ENCODE measurements around the gene FGB.

The FGB gene

GRCh38 chr4:154562697-154563254 is at the start of gene FGB:
Gene FGB, plus strand, starts transcription at chr4:154563011. Its CDS starts 8 bp downstream, at chr4:154563019.
- no peak for DNase-seq

GRCh38 chr4:154516318-154517029 is 46.3 kb upstream of the FGB start:
- no peak for DNase-seq

GRCh38 chr4:154517591-154517990 is 45.2 kb upstream of the FGB start:
- DNase-seq, result no peak

- no peak for DNase-seq
Observed at GRCh38 chr4:154519214-154519613, 43.6 kb upstream of the FGB start.

- no peak for DNase-seq
Observed at GRCh38 chr4:154521607-154522006, 41.2 kb upstream of the FGB start.

GRCh38 chr4:154526151-154526550 is 36.7 kb upstream of the FGB start:
- DNase-seq, result no peak

GRCh38 chr4:154527308-154527707 is 35.5 kb upstream of the FGB start:
- no peak for DNase-seq

GRCh38 chr4:154528869-154529268 is 33.9 kb upstream of the FGB start:
- no peak for DNase-seq

- no peak for DNase-seq
Observed at GRCh38 chr4:154529728-154530519, 32.9 kb upstream of the FGB start.

- DNase-seq, result no peak
Observed at GRCh38 chr4:154534296-154534695, 28.5 kb upstream of the FGB start.

GRCh38 chr4:154542271-154542879 is 20.4 kb upstream of the FGB start:
- DNase-seq, result no peak

GRCh38 chr4:154545689-154546088 is 17.1 kb upstream of the FGB start:
- DNase-seq, result no peak

- DNase-seq, result peak; percentile 92
Observed at GRCh38 chr4:154549894-154550790, 12.7 kb upstream of the FGB start, which contains the start of gene PLRG1. Gene PLRG1, minus strand, starts transcription at chr4:154550400. Its CDS starts 92 bp downstream, at chr4:154550308.

- DNase-seq, result peak; percentile 77
Observed at GRCh38 chr4:154551872-154552686, 10.7 kb upstream of the FGB start.

- no peak for DNase-seq
Observed at GRCh38 chr4:154559141-154559493, 3.7 kb upstream of the FGB start.

GRCh38 chr4:154559494-154560418 is 3.1 kb upstream of the FGB start:
- peak; percentile 59 for DNase-seq

- DNase-seq, result no peak
Observed at GRCh38 chr4:154560419-154560801, 2.4 kb upstream of the FGB start.

- DNase-seq, result peak; percentile 78
Observed at GRCh38 chr4:154560824-154561231, 2.0 kb upstream of the FGB start.

- DNase-seq, result no peak
Observed at GRCh38 chr4:154564311-154564710, 1.5 kb downstream of the FGB start.

GRCh38 chr4:154565704-154566103 is 2.9 kb downstream of the FGB start:
- DNase-seq, result no peak
